T-helper 1 cell treated with Interleukin-12 subunit alpha and Interleukin-12 subunit beta and Interleukin-4 antibody, amounts not matched to agents 30 ng/mL and 1 ng/mL, for 36 hours (primary cell): Measurements from ENCODE around the gene PPEF2. TPM values are rescaled to one million over a fixed set of nuclear protein-coding genes. Genes with fewer than 3 reads are reported as not detected.
"Not testable (repeated sequence)": the region's sequence is repeated elsewhere in the genome, so short reads cannot be mapped to it uniquely, and the experiment has no call there.

Experiments used
- intact Hi-C: fragments of 100-400 bp; cut with micrococcal nuclease; formaldehyde crosslinking; loops from one replicate; pipeline ENCODE4 v1.15.1; 2024
- total RNA-seq: library from RNA; stranded (reverse); gene quantifications from 2 replicates; pipeline ENCODE4 v1.2.3, GENCODE V29; 2022

The PPEF2 gene, protein sequence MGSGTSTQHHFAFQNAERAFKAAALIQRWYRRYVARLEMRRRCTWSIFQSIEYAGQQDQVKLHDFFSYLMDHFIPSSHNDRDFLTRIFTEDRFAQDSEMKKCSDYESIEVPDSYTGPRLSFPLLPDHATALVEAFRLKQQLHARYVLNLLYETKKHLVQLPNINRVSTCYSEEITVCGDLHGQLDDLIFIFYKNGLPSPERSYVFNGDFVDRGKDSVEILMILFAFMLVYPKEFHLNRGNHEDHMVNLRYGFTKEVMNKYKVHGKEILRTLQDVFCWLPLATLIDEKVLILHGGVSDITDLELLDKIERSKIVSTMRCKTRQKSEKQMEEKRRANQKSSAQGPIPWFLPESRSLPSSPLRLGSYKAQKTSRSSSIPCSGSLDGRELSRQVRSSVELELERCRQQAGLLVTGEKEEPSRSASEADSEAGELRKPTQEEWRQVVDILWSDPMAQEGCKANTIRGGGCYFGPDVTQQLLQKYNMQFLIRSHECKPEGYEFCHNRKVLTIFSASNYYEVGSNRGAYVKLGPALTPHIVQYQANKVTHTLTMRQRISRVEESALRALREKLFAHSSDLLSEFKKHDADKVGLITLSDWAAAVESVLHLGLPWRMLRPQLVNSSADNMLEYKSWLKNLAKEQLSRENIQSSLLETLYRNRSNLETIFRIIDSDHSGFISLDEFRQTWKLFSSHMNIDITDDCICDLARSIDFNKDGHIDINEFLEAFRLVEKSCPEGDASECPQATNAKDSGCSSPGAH
- total RNA-seq = not detected in 2 replicates

DNA sequence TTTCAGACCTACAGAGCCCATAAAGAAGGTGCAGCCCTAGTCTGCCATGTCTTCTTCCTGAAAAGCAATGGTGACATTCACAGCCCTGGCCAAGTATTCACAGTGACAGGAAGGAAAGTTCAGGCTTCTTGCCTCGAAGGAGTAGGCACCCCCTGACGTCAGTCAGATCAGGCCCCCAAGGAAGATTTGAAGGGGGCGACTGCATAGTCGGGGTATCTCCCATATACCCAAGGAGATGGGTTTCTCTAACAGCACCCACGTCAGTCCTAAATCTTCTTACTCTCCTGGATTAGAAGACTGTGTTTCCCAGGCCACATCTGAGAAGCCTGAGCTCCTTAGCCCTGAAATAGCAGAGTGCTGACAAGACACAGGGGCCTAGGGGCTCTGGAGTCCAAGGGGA lies at the start of gene PPEF2:
Gene PPEF2 (minus strand): TSS at position 101 of the 400 bp plus-strand sequence. CDS start 6,127 bp downstream, outside the sequence.
- intact Hi-C loops = no loop called here

DNA sequence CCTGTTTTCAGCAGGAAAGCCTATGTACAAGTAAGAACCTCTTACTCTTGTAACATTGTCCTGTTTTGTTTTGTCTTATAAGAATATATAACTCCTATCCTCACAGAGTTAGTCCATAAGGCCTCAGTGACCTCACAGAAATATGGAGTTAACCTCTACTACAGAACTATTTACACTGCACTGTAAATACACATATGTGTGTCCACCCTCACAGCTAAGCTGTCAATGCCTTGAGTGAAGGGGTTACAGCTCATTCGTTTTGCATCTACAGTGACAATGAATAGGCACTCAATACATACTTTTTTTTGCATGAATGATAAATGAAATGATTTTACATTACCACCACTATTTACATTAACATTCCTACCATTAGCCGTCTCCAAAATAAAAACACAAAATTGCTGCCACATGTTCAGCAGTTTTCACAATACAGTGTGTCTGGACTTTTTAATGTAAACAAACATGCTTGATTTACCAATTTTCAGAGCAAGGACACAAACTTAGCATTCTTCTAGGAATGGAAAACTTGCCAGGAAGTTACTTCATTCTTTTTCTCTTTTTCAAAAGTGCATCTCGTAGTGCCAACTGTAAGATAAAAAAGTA lies 48.1 kb upstream of the PPEF2 start:
- intact Hi-C loops = no loop called here

DNA sequence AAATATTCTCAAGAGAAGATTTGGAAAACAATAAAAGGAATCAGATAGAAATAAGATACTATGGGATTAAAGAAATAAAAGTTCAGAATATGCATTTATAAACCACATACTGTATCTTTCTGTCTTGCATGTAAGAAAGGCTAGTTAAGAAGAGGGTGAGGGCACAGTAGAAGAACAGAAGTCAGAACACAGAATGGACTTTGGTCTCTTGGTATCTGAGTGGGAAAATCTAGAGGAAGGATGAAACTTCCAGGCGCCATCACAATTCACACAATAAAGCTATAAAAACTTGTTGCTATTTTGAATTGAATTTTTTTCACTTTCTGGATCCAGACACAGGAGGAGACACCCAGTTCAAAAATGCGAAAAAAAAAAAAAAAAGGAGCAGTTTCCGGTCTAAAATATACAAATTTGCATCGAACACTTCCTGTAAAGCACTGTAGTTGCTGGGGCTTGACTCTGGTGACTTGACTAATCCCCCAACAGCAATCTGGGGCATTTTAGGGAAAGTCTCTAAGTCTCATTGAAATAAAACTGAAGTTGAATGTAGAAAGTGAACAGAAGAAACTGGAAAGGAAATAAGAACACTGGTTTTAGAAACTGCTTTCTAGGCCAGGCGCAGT lies 46.7 kb upstream of the PPEF2 start:
- intact Hi-C loops = loop anchor here (10.0 kb wide), 1 partner anchor 1126 kb away; the partner anchor contains the start of gene CCNI

DNA sequence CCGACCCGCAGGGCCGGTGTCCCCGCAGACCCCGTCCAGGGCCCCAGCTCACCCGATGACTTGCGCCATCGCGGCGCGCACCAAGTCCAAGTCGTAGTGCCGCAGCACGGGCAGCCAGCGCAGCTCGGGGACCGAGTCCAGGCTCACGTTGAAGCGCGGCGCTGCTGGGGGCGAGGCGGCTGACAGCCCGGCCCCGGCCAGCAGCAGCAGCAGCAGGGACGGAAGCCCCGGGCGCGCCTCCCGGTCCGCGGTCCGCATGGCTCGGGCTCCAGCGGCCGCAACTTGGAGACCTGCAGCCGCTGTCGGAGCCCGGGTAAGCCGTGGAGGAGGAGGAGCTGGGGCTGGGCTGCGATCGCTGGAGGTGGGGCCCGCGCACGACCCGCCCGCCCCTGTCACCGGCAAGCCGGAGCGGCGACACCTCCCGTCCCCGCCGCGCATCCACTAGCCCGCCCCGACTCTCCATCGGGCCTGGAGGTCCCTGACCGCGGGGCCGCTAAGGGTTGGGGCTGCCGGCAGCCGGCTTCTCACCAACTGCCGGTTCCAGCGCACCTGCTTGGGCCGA lies 38.5 kb upstream of the PPEF2 start, which contains the start of gene NAAA:
Gene NAAA (minus strand): TSS at position 322 of the 562 bp plus-strand sequence. CDS start 64 bp downstream, at position 258.
- intact Hi-C loops = loop anchor here (1.0 to 10.0 kb wide), 12 partner anchors 24 to 1216 kb away; partner anchors contain the start of genes CCNG2, CCNI, CDKL2 and G3BP2

DNA sequence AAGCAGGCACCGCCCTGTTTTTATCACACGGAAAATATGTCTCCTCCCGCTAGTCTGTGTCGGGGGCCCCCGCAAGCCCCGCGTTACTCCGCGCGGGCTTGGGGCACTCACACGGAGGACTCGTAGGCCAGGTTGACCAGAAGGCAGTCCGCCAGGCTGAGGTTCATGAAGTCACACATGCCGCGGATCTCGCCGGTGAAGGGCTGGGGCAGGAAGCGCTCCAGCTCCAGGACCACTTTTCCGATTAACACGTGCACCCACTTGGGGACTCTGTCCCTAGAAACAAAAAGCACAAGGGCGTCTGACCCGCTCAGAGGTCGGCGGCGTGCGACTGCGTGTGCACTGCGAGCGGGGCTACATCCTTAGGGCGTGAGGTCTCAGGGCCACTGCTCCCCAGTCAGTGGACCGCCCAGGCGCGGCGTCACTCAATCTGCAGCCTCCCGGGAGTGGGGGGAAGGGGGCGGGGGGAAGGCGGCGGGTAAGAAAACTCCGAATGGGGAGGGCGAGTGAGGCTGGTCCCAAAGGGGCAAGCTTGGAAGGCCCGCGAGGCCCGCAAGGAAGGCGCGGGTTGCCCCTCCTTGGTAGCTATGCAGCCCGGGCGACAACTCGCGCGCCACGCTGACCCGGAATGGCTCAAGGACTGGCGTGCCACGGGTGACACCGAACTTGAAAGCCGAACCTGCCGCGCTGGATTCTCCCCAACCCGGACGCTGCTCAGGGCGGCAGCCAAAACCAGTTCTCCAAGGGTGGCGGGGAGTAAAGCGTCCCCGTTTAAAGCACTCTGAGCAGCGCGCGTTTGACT lies 37.8 kb upstream of the PPEF2 start:
- intact Hi-C loops = loop anchor here (1.0 to 10.0 kb wide), 13 partner anchors 24 to 1543 kb away; partner anchors contain the start of genes CCNG2, CCNI, CDKL2 and G3BP2

DNA sequence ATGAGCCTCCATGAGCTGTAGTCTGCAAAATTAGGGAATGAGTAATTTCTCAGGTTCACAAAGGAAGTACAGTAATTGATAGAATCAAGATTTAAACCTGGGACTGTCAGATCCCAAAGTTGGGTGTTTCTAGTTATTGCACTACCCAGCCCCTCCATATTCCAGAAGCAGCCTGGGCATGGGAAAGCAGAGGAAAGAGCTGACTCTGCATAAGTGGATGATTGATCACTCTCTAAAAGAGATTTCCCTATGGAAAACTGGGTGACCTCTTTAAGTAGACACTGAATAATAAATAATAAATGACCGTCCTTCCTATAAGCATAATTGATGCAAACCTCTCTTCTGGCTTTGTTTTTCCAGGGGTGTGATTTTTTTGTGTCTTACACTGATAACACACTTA lies 33.4 kb upstream of the PPEF2 start:
- intact Hi-C loops = loop anchor here (5.0 kb wide), 1 partner anchor 1538 kb away; no protein-coding TSS in a partner anchor

DNA sequence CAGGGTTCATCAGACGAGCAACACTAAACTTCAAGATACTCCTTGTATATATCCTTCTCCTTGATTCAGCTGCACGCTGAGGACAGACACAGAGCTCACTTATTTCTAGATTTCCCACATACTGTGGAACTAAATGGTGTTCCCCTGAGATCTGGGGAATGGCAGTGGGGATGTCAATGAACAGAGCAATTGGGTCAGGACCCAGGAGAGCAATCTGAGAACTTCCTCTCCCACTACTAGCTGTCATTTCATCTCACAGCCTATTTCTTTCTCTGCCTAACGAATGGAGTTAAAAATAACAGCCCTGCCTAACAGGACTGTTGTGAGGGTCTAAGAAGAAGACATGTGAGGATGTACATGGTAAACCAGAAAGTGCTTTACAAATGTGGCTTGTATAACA lies 27.9 kb upstream of the PPEF2 start:
- intact Hi-C loops = no loop called here

DNA sequence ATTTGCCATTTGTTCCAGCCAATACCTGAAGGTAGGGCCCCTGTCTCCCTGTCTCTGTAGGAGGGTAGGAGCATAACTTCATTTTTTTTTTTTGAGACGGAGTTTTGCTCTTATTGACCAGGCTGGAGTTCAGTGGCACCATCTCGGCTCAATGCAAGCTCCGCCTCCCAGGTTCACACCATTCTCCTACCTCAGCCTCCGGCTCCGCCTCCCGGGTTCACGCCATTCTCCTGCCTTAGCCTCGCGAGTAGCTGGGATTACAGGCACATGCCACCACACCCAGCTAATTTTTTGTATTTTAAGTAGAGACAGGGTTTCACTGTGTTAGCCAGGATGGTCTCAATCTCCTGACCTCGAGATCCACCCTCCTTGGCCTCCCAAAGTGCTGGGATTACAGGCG lies 22.7 kb upstream of the PPEF2 start:
- intact Hi-C loops = not testable (repeated sequence)

DNA sequence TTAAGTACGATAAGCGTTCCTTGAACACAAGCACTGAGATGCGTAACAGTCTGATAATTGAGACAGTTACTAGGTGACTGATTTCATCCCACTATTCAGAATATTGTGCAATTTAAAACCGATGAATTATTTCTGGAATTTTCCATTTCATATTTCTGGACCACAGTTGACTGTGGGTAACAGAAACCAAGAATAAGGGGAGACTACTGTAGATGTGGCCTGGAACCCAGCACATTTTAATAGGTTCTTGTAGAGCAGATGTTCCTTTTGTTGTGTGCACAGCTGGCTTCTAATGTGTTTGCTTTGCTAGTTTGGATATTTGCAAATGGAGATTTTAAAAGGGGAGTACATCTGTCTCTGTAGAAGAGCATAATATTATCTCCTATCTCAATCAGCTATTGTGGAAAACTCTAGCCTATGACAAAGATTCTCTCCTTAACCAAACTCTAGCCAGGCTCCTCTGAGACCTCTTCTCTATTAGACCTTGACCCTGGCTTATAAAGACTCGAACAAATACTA lies 22.1 kb upstream of the PPEF2 start:
- intact Hi-C loops = no loop called here

DNA sequence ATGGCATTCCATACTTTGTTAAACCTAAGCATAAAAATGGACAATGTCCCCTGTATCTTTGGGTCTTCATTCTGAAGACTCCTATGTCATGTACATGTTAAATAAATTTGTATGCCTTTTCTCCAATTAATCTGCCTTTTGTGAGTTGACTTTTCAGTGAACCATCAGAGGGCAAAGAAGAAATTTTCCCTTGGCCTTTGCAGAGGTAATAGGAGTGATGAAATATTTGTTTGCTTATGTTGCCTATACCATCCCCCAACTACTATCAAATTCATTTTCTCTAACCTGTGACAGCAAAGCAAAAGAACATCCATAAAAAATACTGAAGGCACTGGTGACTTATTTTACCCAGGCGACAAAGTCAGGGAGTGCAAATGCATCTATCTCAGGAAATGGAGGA lies 20.3 kb upstream of the PPEF2 start:
- intact Hi-C loops = no loop called here

DNA sequence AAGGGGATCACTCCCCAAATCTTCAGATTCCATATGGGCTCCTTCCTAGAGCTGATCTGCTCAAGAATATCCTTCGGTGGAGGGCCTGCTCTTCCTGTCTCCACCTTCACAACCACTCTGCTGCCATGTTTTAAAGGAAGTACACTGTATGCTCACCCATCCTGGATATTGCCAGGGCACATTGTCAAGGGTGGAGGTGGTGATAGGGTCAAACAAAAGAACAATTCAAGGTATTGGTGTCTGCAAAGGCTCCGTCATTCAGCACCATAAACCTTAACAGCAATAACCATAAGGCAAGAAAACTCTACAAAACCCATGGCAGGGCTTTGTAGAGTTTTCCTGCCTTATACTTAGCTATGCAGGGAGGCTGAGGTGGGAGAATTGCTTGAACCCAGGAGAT lies 19.7 kb upstream of the PPEF2 start:
- intact Hi-C loops = no loop called here

DNA sequence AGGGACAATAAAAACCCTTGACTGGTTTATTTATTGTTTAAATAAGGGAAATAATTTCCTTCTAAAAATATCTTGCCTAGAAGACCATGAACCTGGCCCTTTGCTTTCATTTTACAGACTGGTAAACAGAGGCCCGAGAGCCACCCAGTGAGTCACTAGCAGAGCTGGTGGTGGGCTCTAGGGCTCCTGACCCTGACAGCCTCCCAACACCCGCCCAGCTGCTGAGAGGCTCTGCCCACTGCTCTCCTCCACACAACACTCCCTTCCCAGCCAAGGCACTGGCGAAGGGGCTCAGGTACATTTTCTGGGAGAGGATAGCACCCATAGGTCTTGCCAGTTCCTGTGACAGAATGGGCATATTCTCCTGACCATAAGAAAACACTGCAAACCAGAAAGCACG lies 18.1 kb upstream of the PPEF2 start:
- intact Hi-C loops = no loop called here

DNA sequence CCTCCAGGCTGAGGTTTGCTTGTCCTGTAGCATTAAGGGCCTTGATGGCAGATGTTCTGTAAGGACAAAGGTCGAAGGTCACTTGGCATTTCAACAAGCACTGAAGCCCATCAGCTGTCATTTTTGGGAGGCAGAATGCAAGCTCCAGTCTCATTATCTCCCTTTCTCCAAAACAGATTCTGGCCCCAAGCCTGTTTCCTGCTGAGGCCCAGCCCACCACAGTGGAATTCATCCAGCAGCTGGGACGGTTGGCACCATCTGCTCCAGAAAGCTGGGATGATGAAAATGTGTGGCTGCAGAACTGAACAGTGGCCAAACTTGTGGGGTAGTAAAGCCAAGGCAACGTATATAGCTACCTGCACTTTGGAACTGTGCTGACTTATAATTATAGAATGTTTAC lies 17.7 kb upstream of the PPEF2 start:
- intact Hi-C loops = no loop called here

DNA sequence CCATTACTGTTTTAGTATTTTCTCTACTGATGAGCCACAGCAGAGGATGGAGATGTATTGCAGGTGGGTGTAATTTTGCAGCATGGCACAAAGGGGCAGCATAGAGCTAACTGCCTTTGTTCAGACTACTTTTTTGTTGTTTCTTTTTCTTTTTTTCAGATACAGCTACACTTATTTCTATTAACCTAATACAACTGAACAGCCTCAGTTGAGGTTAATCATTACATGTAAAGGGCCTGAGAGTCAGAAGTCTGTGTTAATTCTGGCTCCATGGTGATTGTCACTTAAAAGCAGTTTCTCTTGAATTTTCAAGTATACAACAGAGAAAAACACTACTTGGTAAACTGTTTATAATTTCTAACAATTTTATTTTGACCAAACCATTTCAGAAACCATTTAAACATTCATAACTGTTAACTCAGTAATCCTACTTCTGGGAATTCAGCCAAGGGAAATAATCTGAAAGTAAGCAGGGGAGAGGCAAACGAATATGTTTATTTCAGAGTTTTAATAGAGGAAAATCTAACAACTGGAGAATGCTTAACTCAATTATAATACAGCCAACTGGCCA lies 13.9 kb upstream of the PPEF2 start:
- intact Hi-C loops = loop anchor here (1.0 kb wide), 5 partner anchors 24 to 151 kb away; partner anchors contain the start of gene SDAD1

DNA sequence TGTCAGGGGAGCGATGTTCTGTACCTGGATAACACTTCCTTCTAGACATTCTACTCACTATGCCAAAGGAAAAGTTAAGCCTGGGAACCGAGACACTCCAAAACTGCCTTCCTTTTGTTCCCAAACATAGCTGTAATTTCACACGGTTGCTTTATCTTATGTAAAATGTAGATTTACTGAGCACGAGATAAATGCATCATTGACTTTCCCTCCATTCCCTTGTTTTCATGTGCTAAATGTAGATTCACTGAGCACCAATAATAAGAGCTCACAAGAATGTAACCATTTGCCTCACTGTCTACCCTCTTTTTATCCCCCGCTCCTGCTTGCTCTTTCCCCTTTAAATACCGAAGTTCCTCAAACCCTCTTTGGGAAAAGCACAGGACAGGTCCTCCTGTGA lies 10.7 kb upstream of the PPEF2 start:
- intact Hi-C loops = no loop called here

DNA sequence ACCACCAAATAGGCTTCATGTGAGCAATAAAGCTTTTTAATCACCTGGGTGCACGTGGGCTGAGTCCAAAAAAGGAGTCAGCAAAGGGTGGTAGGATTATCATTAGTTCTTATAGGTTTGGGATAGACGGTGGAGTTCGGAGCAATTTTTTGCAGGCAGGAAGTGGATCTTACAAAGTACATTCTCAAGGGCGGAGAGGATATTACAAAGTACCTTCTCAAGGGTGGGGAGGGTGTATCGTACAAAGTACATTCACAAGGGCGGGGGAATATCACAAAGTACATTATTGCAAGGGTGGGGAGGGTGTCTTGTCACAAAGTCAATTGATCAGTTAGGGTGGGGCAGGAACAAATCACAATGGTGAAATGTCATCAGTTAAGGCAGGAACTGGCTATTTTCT lies 8.6 kb upstream of the PPEF2 start:
- intact Hi-C loops = not testable (repeated sequence)

DNA sequence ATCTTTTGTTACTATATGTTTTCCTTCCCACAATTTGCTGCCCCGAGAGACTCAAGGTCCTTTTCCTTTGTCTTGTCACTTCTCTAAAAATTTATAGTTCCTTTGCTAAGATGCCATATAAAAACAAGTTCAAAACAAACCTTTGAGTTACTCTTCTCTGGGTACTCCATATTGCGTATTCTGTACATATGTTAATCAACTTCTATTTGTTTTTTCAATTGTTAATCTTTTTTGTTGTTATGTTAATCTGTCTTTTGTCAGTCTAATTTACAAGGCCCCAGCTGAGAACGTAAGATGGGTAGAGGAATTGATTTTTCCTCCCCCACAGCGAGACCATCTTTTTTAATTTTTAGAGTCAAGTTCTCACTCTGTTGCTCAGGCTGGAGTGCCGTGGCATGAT lies 7.2 kb upstream of the PPEF2 start:
- intact Hi-C loops = no loop called here

DNA sequence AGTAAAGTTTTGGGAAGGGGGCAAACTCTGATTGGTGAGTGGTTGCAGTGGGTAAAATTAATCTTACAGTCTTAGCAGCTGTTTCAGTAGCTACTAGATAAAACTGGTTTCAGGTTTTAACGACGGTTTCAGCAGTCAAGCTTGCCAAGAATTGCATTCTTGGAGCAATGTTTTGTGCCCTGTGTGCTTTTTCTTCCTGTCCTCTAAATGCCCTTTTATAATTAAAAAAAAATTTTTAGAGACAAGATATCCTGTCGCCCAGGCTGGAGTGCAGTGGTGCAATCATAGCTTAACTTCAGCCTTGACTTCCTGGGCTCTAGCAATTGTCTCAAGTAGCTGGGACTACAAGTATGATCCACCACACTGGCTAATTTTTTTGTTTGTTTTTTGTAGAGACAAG lies 6.3 kb upstream of the PPEF2 start:
- intact Hi-C loops = no loop called here

DNA sequence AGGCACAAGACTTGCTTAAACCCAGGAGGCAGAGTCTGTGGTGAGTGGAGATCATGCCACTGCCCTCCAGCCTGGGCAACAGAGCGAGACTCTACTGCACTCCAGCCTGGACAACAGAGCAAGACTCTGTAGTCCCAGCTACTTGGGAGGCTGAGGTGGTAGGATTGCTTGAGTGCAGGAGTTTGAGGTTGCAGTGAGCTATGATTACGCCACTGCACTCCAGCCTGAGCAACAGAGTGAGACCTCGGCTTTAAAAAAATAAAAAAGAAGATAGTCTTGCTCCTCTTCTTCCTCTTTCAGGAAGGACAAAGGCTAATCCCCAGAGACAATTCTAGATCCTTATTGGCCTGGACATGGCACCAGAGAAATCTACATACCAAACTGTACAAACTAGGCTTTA lies 5.7 kb upstream of the PPEF2 start:
- intact Hi-C loops = no loop called here
